Measurements from ENCODE around the gene AGK.

Gene AGK

GRCh38 chr7:141562972-141563371 lies 11.8 kb downstream of the AGK start:
- H3K9me3 ChIP-seq, result no peaks in the 10 kb centered on the region
- no peaks in the 10 kb centered on the region for H3K27me3 ChIP-seq
- no peak for TF ChIP-seq CTCF (IDR thresholded peaks at IDR 0.05)
- H3K27ac ChIP-seq, result no peak overlapping the region
- no peak overlapping the region for H3K4me3 ChIP-seq (ENCODE audit: low read depth in 1 of 2, low read length in 1 of 2)
- no peaks in the 10 kb centered on the region for H3K4me1 ChIP-seq (ENCODE audit: control insufficient read depth in 1 of 2, insufficient read depth in 1 of 2, low read depth in 1 of 2, low read length in 1 of 2)
- no peaks in the 10 kb centered on the region for H3K36me3 ChIP-seq

- no peak for TF ChIP-seq CTCF (IDR thresholded peaks at IDR 0.05)
- Histone ChIP-seq H3K4me3 (ENCODE audit: low read depth in 1 of 2, low read length in 1 of 2) (no peak overlapping the region), H3K36me3 (no peaks in the 10 kb centered on the region), H3K27me3 (no peaks in the 10 kb centered on the region), H3K4me1 (ENCODE audit: control insufficient read depth in 1 of 2, insufficient read depth in 1 of 2, low read depth in 1 of 2, low read length in 1 of 2) (no peaks in the 10 kb centered on the region), H3K9me3 (no peaks in the 10 kb centered on the region), H3K27ac (no peak overlapping the region)
These were observed 12.9 kb downstream of the AGK start for GRCh38 chr7:141563956-141564623.

GRCh38 chr7:141567432-141567831 lies 16.2 kb downstream of the AGK start:
- H3K27ac ChIP-seq, result no peak overlapping the region
- H3K36me3 ChIP-seq, result no peaks in the 10 kb centered on the region
- H3K4me1 ChIP-seq (ENCODE audit: control insufficient read depth in 1 of 2, insufficient read depth in 1 of 2, low read depth in 1 of 2, low read length in 1 of 2), result no peaks in the 10 kb centered on the region
- H3K4me3 ChIP-seq (ENCODE audit: low read depth in 1 of 2, low read length in 1 of 2), result no peak overlapping the region
- TF ChIP-seq CTCF (IDR thresholded peaks at IDR 0.05), result no peak
- no peaks in the 10 kb centered on the region for H3K27me3 ChIP-seq
- H3K9me3 ChIP-seq, result no peaks in the 10 kb centered on the region

GRCh38 chr7:141568227-141568626 lies 17.0 kb downstream of the AGK start:
- H3K27ac ChIP-seq, result no peak overlapping the region
- no peak for TF ChIP-seq CTCF (IDR thresholded peaks at IDR 0.05)
- no peaks in the 10 kb centered on the region for H3K36me3 ChIP-seq
- no peaks in the 10 kb centered on the region for H3K4me1 ChIP-seq (ENCODE audit: control insufficient read depth in 1 of 2, insufficient read depth in 1 of 2, low read depth in 1 of 2, low read length in 1 of 2)
- H3K27me3 ChIP-seq, result no peaks in the 10 kb centered on the region
- no peak overlapping the region for H3K4me3 ChIP-seq (ENCODE audit: low read depth in 1 of 2, low read length in 1 of 2)
- no peaks in the 10 kb centered on the region for H3K9me3 ChIP-seq

- no peak for TF ChIP-seq CTCF (IDR thresholded peaks at IDR 0.05)
- H3K4me1 ChIP-seq (ENCODE audit: control insufficient read depth in 1 of 2, insufficient read depth in 1 of 2, low read depth in 1 of 2, low read length in 1 of 2), result no peaks in the 10 kb centered on the region
- peaks cover 5% of the 10 kb centered on the region for H3K9me3 ChIP-seq
- H3K36me3 ChIP-seq, result no peaks in the 10 kb centered on the region
- no peak overlapping the region for H3K27ac ChIP-seq
- no peaks in the 10 kb centered on the region for H3K27me3 ChIP-seq
- no peak overlapping the region for H3K4me3 ChIP-seq (ENCODE audit: low read depth in 1 of 2, low read length in 1 of 2)
These were observed 19.8 kb downstream of the AGK start for GRCh38 chr7:141571059-141571458.
